NCI-H2029 (cell line): ENCODE data around the gene LRP6.

Experiments used
- DNase-seq: peaks from one replicate; lab custom pipeline; 2025; lab: John Stamatoyannopoulos, UW

The LRP6 gene

DNA sequence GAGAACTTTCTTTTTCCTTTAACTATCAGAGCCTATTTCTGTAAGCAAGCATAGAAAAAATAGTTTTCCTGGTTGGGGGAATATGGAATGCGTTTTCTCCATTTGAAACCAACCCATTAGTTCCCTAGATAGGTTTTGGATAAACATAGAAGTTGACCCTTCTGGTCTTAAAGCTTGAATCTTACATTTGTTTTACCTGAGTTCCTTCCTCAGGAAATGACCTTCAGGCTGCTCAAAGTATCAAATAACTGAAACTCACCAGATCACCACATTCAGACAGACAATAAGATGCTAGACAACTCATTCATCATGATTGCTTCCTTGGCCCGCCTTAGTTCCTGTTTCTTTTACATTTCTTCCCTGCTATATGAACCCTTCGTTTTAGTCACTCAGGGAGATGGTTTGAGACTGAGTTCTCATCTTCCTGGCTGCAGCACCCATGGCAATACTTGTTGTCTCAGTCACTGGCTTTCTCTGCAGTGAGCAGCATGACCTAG lies 52.2 kb downstream of the LRP6 start:
- no peak for DNase-seq

DNA sequence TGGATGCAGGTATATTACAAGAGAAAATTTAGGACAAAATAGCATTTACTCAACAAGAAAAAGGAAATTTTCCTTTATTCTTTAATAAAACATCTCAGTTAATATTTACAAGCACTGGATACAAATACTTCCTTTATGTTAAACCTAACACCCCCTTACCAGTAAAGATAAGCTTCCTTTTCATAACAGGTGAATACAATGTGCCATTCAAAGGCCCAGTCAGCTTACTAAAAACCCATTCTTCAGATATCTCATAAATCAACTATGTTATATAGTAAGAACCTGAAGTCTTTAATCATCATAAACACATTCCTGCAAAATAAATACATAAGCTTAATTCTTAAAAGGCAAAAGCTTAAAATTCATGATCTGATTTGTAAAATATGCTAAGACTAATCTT lies 52.6 kb downstream of the LRP6 start:
- DNase-seq: no peak

DNA sequence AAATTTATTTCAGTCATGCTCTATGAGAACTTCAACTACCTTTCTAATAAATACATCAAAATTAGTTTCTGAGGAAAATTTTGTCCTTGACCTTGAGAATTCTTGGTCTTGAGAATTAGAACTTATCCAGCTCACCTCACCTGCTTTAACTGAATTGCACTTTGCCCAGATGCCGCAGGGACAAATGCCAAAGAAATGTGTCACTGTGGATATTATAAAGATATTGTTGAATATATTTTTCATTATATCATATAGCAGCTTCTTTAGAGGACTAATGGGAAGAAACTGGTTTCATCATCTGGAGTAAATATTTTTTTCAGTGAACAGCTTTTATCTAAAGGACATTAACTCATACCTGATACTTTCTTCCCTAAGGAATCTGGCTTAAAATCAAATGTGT lies 54.1 kb downstream of the LRP6 start:
- DNase-seq: no peak

DNA sequence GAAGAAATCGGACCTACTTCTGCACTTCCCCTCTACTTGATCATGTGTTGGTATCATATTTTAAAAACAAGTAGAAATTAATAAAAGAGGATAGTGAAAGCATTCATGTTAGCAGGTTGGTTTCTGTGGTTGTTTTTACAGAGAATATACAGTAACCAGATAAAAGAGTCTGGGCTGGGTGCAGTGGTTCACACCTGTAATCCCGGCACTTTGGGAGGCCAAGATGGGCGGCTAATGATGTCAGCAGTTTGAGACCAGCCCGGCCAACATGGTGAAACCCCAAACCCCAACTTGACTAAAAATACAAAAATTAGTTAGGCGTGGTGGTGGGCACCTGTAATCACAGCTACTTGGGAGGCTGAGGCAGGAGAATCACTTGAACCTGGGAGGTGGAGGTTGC lies 55.9 kb downstream of the LRP6 start:
- DNase-seq: no peak

DNA sequence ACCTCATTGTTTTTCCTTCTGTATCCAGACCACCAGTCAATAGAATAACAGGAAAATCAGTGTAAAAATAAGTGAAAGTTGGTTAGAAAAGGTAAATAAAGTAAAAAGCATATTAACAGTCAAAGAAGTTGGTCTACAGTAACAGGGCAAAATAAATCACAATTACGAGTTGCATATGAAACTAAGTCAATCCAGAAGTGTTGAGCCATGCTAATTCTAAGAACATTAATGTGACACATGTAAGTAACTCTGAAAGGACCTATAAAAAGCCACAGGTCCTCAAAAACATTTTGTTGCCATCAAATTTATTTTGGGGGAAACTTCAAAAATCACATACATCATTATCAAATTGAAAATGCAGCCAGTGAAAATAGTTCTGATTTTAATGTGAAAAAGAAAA lies 56.4 kb downstream of the LRP6 start:
- DNase-seq: no peak

DNA sequence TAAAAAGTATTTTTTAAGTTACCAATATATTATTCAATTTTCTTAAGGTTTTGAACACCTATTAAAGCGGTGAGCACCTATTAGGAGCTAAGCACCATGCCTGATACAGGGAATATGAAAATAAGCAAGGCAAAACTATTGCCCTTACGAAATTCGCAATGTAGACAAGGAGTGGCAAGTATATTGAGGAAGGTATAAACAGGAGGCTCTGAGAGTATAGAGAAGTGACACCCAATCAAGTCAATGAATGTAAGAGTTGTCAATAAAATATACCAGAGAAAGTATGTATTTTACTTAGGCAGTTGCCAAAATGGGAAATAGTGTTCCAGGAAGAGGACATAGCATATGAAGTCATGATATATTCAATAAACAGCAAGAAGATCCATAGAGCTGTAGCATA lies 57.2 kb downstream of the LRP6 start:
- DNase-seq: no peak

DNA sequence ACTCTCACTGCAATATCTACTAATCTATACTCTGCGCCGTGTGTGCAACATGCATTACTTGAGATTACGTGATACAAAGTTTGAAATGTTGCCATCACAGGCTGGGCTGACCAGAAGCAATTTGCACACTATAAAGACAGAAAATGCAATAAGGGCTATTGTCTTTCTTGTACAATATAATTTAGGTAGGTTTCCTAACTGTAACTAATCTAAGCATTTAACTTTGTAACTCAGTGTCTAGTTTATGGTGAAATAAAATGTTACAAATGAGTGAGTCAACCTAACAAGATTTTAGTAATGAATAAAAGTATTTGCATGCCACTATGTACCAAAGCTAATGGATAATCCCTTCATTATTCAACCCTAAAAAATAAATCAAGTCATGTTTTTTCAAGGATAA lies 57.8 kb downstream of the LRP6 start:
- DNase-seq: no peak

DNA sequence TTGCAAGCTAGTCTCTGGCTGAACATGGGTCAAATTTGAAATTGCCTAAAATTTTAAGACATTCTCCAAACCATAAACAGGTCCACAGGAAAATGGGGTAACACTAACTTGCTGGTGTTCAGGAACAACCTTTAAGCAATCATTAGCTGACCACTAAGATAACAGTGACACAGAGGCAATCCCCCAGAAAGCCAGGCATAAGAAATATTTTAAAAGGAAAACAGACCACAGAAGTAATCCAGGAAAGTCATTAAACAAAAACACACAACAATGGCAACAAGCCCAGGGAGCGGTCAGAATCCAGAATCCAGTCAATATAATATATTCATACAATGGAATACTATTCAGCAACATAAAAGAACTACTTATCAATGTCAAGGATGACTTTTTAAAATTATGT lies 59.1 kb downstream of the LRP6 start:
- no peak for DNase-seq

DNA sequence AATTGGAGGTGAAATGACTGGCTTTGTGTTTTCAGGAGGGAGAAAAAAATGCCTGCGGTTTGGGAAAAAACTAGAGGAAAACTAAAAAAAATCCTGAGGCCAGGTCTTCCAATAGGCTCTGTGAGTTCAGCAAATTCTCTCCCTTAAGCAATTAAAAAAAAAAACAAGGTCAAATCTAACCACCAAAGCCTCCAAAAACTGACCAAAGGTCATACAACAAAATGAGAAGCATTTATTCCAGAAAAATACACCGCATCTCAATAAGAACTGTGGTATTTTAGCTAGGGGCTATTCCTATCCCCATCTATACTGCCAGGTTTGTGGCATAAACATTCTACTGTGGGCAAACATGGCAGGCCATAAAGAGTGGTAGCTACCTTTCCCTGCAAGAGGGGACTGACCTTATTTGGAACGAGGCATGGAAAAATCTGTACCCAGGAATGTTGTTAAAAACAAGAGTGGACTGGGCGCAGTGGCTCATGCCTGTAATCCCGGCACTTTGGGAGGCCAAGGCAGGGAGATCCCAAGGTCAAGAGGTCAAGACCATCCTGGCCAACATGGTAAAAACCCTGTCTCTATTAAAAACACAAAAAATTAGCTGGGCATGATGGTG lies 60.0 kb downstream of the LRP6 start:
- no peak for DNase-seq

DNA sequence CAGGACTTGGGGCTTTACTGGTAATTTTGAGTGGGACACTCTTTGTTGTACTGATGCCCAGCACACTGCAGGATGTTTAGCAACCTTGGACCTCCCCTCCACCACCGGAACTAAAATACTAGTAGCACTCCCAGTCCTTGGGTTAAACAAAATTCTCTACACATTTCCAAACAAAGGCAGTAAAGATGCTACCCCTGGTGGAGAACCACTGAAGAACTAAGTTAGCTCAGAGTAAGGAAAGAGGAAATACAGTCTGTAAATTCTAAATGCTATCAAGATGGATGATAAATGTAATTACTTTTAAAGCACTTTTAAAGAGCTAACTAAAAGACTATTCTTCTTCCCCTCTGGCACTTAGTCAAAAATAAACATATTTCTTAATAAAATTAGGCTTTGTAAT lies 64.1 kb downstream of the LRP6 start:
- no peak for DNase-seq

DNA sequence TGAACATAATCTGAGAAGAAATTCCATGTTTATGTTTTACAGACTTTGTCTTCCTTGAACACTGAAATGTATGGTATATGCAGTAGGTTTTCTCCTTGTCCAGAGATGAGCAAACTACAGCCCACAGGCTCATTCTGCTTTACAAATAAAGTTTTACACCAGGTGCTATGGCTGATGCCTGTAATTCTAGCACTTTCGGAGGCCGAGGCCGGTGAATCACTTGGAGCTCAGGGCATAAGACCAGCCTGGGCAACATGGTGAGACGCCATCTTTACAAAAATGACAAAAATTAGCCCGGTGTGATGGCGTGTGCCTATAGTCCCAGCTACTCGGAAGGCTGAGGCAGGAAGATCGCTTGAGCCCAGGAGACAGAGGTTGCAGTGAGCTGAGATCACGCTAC lies 64.7 kb downstream of the LRP6 start:
- DNase-seq: no peak

DNA sequence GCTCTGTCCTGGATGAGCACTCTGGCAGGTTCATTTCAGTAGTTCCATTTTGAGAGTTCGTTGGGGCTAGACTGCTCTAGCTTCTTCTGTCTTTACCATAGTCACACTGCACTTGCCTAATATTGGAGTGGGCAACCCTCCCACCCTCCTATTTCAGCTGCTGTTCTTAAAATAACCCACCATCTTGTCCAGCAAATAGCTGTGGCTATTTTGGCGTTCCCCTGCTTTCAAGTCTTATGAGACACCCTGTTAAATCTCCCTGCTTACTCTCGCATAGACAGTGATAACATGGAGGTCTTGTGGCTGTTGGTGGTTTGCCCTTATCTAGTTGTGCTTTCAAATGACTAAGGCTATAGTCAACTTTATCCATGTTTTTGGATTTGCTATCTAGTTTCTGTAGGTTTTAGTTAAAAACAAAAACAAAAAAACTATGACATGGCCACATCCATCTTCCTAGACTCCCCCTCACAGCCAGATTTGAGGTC lies 65.5 kb downstream of the LRP6 start:
- no peak for DNase-seq

DNA sequence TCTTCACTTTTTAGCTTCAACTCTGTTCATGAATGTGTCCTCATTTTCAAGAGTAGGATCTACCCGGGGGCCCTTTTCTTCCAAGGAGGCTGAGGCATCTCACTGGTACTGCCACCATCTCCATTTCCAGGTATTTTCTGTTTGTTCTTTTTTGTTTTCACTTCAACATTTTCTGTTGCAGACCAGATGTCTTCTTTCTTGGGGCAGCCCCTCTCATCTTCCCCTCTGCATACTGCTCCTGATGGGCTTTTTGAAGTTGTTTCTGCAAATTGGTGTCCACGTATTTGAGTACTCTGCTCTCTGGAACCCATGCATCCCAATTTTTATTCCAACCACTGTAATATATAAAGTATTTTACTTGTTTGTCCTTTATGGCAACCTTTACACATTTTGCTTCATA lies 66.5 kb downstream of the LRP6 start:
- DNase-seq: no peak

DNA sequence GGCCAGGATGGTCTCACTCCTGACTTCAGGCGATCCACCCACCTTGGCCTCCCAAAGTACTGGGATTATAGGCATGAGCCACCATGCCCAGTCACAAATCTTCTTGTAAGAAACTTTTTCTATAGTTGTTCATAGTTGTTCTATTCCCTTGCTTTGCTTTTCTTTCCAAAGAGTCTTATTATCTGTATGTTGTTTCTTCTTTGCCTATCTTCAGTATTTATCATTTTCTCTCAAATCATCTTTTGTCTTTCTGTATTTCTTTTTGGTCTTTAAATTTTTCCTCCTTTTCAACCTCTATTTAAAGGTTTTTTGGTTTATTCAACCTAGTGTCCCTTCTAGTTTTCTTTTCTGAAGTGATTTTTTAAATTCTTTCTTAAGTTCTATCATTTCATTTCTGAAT lies 68.7 kb downstream of the LRP6 start:
- no peak for DNase-seq

DNA sequence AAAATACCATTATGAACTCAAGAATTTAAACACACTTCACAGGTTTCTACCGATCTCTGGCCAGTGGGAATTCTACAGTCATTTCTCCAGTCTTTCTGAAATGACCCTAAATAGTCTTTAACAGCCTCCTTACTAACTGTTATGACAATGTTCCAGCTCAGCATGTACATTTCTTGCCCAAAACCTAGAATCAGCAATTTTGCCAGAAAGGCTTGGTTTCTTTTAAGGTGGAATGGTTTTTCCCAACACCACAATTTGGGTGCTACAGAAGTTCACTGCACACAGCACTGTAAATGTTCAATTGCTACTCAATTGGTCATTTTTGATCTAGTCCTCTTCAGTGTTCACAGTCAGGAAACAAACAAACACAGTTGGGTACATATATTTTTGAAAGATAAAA lies 69.7 kb downstream of the LRP6 start:
- DNase-seq: no peak

DNA sequence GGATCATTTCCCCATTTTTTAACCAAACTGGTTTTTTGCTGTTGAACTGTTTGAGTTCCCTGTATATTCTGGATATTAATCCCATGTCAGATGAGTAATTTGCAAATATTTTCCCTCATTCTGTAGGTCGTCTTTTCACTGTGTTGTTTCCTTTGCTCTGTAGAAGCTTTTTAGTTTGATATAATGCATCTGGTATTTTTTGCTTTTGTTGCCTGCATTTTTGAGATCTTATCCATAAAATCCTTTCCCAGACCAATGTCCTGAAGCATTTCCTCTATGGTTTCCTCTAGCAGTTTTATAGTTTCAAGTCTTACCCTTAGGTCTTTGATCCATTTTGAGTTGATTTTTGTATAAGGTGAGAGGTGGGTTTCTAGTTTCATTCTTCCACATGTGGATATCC lies 71.3 kb downstream of the LRP6 start:
- no peak for DNase-seq

DNA sequence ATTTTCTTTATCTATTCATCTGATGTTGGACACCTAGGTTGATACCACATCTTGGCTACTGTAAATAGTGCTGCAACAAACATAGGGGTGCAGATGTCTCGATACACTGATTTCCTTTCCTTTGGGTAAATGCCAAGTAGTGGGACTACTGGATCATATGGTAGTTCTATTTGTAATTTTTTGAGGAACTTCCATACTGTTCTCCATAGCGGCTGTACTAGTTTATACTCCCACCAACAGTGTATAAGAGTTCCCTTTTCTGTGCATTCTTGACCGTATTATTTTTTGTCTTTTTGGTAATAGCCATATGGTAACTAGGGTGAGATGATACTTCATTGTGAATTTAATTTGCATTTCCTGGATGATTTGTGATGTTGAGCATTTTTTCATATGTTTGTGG lies 71.8 kb downstream of the LRP6 start:
- no peak for DNase-seq

DNA sequence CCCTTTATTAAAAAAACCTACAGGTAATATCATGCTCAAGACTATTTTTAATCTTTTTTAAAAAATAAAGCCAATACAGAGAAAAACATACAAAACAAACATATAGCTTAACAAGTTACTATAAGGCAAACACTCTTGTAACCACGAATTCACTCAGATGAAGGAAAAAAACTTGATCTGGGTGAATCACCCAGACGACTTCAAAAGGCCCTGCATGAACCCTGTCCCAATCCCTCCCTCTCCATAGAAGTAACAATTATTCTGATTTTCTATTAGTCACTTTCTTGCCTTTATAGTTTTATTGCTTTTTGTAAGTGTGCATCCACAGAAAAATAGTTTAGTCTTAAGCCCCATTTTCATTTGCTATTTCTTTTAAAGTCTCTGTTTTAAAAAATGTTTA lies 72.6 kb downstream of the LRP6 start:
- no peak for DNase-seq

DNA sequence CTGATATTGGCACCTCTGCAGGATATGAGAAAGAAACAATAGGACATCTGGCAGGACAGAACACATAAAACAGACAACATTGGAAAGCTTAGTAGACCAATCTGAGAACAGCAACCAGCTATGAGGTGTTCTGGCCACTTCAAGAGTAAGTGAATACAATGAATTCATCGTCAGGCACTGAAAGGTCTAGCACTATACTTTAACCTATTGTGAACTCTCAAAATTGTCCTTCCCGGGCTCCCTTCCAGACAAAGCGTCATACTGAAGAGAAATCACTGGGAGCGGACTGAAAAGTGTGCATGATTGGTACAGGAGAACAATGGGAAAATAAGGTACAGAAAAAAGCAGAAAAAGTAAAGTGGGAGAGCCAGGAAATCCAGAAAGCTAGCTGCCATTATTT lies 75.8 kb downstream of the LRP6 start:
- peak; percentile 17 for DNase-seq

DNA sequence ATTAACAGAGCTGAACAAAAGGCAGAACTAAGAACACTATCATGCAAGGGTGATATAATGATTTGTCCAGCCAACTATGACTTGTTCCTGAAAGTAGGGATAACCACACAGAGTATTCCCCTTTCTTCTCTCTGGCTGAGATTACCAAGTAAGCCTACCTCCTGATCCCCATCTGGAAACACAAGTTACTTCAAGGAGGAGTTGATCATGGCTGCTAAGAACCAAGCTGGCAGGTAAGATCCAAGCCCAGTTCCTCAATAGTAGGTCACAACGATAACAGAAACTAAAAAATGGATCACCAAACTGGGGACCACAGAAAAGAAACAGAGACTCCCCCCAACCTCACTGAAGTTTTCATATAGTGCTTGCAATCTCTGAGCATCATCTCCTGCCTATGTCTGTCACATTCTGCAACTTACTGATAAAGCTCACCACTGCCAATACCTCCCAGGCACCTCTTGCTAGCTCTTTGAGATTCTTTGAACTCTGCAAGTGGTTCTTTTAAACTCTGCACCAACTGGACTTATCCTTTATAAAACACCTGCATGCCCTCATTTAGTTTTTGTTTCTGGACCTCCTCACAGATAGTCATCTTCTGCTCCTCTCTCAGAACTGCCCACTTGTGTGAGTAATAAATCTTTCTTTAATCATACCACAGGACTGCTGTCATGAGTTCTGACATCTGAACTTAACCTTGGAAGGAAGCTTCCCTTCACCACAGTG lies 76.6 kb downstream of the LRP6 start:
- DNase-seq: no peak

DNA sequence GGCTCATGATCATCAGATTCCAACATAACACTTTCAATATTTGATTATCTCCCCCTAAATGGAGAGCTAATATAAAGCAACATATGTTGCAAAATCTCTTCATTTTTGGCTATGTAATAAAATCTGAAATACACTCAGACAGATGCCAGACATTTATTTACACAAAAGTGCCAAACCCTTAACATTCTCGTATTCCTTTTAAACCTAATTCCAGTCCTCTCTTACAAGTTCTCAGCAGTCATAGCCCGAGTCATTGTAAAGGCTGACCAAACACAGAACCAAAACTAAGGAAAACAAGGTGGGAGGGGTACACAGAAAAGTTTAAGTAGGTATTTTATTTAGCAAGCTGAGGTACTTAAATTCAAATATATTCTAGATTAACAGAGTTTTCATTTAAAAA lies 81.4 kb downstream of the LRP6 start:
- no peak for DNase-seq

DNA sequence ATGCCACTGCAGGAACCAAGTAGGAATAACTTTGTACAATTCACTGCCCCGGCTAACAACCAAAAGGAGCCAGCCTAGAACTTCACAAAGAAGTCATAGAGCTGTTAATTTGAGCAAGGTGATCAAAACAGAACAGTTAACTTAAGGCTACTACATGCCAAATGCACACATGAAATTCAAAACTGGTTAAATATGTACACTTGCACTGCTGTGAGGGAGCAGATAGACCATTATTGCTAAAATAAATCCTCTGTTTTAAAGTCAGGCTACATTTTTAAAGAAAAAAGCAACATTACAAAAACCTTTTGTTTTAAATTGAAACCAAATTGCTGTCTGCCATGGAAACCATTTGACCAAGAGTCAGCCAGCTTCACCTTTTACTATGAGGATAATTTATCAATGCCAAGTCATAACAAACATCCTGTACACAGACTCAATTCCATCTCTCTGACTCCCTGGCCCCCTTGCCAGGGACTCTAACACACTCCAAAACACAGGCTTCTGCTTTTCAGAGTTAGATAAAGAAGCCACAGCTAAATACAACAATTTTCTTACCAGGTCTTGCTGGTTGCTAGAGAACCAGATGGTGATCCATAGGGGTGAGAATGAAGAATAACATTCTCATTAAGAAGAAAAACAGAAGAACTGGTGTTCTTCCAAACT lies 84.0 kb downstream of the LRP6 start:
- no peak for DNase-seq

DNA sequence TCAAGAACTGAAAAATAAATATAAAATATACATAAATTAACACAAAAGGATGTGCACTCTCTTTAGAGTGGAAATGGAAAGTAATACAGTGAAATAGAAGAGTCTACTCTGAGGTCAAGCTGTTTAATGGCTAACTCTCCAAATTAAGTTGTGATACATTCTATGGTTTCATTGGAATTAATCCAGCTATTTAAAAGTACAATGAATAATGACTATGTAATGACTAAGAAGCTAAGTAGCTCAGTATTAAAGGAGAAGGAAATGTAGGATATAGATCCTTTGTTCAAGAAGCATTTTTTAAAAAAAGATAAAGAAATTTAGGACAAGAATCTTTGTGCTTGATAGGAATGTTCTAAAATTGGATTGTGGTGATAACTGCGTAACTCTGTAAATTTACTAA lies 85.3 kb downstream of the LRP6 start:
- DNase-seq: no peak
